HG02870 (cell line): ENCODE measurements around the gene ENDOV.

ENCODE experiments used
- ATAC-seq: cut with Tn5 transposase; IDR thresholded peaks from one replicate; pipeline ENCODE4 v1.9.1; 2021; ENCODE audit warnings: mild to moderate bottlenecking, moderate library complexity; ENCODE audit not compliant: unreplicated experiment

ENDOV gene

DNA sequence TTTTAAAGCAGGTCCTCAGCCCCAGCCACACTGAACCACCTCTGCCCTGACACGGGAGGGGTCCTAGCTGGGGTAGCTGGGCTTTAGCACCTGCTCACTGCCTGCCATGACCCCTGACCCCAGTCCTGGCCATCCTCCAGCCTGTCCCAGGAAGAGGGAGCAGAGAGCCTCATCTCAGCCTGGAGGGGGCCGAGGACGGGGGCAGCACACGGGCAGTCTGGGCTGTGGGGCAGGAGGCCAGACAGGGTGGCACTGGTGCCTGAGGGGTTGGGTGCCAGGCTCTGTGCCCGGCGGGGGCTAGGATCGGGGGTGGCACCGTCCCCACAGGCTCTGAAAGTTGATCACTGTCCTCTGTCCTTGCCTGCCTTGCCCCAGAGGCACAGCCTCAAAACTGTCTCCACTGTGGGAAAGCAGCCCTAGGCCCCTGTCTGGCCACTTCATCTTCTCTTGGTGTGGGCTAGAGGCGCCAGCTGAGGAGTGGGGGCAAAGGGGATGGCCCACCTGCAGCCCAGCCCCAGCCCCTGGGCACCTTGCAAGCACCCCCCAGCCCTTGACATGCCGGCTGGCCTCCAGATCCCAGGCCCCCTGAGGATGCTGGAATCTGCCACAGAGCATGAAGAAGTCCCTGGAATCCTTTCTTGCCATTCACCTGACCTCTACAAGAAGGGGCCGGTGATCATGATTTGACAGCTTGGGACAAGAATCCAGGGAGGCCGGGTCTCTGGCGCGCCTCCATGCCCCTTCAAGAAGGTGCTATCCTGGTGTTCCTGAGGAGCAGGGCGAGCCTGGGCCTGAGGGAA is 15.7 kb downstream of the ENDOV start:
- no peak for ATAC-seq

DNA sequence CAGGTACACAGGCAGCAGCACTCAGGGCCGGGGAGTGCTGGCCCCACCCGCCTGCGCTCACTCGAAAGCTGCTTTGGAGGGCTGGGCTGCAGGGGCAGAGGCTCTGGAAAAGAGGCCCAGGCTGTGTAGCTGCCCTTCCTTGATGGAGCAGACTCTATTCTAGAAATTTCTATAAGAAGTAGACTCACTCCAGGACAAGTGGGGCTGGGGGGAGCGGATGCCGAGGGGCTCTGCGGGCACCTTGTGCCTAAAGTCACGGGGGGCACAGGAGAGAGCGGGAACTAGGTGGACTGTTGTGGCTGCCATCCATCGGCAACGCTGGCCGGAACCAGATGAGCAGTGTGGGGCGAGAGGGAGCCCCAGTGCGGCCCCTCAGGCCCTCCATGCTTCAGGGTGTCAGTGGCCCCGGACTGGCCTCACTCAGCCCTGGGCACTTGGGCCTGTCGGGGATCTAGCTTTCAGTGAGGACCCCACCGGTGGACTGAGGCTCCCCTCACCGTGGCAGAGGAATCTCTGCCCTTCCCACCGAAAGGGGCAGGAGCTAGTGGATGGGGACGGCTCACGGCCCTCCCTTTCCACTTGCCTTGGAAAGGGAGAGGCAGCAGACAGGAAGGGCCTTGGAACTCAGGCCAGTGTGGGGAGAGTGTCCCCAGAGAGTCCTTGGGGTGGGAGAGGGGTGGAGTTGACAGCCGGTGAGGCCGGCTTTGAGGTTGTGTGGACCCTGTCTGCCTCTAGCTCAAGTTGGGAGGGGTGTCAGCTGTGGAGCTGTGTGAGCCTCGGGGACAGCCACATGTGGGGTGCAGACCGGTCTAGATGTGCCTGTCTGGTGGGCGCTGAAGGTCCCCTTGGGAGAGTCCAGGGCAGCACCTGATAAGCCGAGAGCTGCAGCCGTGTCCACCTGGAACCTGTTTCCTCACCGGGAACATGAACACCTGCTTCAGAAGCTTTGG is 16.6 kb downstream of the ENDOV start:
- no peak for ATAC-seq

DNA sequence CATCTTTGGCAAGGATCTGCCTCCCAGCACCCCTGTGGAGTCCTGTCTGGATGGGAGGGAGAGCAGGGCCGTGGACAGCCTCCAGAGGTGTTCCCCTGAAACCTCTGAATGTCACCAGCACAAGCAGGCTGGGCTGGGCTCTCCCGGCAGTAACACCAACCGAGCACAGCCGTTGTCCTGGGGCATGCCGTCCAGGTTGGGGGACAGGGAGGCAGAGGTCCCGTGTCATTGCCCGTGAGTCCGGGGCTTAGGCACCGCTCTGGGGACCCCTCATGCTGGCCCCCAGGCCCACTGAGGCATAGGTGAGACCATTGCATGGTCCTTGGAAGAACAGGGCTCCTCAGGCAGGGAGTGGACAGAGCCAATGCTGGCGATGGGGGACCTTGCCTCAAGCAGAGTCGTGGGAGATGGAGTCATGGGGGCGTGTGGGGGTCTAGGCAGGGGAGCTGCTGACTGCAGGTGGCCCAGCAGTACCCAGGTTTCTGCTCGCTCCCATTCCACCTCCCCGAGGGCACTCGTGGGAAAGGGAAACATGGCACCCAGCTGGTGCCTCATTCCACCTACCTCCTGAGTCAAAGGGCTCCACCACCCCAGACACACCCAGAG is 17.5 kb downstream of the ENDOV start:
- no peak for ATAC-seq

DNA sequence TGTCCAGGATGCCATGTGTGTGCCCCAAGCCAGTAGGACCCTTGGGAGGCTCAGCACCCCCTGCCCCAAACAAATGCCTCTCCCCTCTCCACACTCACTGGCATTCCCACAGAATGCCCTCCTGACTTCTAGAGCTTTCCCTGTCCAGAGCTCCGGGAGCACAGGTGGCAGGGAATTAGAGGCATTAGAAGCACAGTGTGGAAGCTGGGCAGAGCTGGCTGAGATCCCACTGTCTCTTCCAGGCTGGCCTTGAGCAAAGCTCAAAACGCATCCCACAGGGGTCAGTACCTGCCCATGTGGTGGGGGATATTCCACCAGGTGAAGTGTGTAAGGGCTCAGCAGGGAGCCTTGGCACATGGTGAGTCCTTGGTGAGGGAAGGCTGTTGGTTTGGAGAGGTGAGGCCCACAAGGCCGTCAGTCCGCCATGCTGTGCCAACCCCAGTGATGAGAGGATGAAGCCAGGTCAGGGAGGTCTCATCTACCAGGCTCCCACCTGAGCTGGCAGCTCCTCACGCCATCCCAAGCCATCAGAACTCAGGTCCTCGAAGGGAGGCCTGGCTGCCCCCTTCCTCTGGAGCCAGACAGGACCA is 18.1 kb downstream of the ENDOV start:
- ATAC-seq, result no peak

DNA sequence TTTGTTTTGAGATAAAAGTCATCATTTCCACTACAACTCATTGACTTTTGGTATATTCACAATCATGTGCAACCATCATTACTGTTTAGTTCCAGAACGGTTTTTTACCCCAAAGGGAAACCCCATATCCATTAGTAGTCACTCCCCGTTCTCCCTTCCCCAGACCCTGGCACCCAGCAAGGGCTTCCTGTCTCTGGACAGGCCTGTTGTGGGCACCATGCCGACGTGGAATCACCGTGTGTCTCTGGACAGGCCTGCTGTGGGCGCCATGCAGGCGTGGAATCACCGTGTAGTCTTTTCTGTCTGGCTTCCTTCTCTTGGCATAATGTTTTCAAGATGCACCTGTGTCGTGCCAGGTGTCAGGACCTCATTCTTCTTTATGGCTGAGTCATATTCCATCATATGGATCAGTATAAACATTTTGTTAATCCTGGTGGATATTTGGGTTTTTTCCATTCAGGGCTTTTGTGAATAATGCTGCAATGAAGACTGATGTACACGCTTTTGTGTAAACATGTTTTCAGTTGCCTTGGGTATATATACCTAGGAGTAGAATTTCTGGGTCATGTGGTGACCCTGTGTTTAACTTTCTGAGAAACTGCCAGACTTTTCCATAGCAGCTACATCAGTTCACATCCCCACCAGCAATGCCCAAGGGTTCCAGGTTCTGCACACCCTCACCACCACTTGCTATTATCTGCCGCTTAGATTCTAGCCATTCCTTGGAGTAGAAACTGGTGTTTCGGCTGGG is 19.1 kb downstream of the ENDOV start:
- ATAC-seq, result no peak

DNA sequence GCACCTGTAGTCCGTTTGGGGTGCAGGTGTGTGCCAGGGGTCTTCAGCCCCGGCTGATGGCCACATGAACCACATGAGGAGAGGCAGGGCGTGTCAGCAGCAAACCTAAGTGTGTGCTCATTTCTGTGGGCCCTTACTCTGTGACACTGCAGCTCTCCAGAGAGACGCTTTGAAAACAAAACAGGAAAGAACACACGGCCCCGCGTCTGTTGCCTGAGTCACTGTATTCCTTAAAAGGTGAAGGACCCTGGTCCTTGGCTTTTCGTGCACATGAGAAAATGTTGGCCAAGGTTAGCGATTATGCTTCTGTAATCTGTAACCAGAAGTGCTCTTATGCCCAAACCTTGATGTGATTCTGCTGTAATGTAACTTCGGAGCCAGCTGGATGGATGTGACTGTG is 22.6 kb downstream of the ENDOV start:
- ATAC-seq, result no peak

DNA sequence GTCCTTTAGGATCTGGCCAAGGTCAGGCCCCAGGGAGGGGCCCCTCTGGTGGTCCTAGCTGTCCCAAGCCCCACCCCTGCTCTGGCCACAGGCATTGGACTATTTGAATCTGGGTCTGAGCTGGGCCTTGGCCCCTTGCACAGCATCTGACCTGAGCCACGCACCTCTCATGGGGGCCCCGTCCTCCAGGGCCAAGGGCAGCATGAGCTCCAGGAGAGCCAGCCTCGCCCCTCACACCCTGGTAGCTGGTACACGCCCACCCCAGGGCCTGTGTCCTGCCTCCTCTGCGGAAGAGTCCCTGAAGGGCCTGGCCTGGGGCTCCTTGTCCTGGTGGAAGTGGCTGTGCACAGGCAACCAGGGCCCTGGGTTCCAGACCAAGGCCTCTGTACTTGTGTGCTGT is 23.8 kb downstream of the ENDOV start:
- no peak for ATAC-seq

DNA sequence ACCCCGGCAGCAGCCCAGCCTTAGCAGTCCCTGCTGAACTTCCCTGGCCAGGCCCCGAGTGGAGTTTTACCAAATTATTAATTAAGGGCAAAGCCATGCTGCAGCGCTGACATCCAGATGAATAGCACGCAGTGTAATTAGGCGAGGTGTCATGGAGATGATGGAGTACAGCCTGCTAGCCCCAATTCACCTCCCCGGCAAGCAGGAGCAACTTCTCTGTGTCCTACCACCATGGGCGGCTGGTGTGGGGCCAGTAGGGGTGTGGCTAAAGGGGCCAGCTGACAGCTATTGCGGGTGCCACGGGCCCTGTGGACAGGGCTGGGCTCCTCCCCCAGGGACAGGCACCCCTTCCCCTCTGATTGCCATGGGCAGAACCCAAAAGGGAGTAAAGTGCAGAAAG is 24.5 kb downstream of the ENDOV start:
- no peak for ATAC-seq

DNA sequence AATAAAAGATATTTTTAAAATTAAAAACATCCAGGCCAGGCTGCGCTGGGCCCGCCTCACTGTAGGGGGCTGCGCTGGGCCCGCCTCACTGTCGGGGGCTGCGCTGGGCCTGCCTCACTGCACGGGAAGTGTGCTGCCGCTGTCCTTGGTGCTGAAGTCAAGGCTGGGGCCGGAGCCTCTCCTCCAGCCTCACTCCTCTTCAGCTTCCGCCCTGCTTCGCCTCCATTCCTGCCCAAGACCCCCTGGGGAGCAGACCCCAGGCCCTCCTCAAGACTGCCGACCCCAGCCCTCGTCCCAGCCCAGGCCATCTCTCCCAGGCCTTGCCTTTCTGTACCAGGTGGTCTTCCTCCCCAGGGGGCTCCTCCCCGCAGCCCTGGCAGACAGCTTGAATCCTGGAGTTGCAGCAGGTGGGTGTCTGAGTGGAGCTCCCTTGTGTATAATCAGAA is 26.2 kb downstream of the ENDOV start:
- ATAC-seq, result no peak

DNA sequence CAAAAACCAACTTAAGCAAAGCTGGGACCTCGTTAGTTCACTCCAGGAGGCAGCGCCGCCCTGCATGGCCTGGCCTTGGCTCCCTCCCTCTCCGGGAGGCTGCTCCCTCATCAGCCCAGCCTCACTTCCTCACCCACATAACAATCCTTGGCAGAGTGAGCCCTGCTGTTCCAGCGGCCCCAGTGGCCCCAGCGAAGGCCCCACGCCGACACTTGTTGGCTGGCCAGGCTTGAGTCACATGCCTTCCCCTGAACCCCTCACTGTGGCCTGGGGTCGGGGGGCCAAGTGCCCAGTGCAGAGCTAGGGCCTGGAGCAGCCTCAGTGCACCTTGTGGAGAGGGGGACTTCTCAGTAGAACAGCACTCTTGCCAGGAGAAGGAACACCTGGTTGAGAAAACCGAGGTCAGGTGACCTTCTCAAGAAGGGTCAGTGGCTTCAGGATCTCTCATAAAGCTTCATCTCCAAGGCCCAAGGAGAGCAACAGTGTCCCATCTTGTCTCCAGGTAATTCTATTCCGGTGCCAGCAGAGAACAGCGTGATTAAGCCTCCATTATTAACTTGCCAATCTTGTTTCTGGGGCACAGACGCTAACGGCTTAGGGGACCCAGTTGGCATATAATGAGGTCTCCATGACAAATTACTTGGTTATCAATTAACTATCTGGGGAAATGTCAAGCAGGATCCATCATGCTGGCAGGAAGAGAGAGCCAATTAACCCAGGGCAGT is 26.8 kb downstream of the ENDOV start:
- no peak for ATAC-seq

DNA sequence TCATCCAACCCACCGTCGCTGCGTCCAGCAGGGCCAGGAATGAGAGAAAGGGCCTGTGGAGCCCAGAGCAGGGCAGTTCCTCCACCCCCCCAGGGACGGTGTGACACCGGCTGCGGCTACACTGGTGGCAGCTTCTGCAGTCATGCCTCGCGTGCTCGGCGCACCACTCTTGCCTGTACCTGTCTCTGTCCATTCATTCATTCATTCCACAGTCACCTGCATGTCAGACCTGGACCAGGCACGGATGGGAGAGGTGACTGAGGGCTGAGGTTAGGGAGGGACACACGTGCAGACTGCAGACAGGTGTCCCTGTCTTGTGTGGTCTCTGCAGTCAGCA is 27.3 kb downstream of the ENDOV start:
- ATAC-seq, result no peak

DNA sequence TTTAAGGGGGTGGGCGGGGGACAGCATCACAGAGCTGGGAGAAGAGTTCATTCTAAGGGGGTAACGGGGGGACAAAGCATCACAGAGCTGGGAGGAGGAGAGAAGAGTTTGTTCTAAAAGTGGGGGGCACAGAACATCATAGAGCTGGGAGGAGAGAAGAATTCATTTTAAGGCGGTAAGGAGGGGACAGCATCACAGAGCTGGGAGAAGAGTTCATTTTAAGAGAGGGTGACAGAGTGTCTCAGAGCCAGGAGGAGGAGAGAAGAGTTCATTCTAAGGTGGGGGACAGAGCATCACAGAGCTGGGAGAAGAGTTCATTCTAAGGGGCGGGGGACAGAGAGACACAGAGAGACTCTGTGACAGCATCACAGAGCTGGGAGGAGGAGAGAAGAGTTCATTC is 27.8 kb downstream of the ENDOV start:
- ATAC-seq, result no peak

DNA sequence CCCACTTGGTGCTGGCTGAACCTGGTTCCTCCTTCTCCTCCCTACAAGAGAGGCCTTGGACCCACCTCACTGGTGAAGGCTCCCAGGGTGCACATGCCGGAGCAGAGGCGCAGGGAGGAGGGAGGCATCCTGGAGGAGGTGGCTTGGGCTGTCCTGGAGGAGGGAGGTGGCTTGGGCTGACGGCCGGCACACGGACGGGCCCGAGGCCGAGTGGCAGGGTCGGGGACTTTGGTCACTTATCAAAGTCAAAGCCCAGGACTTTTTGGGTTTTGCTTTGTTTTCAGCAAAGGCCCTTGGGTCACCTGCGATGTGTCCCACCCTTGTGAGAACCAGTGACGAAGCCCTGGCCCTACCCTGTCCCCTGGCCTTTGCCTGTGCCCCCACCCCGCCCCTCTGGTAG is 28.5 kb downstream of the ENDOV start:
- ATAC-seq, result no peak

DNA sequence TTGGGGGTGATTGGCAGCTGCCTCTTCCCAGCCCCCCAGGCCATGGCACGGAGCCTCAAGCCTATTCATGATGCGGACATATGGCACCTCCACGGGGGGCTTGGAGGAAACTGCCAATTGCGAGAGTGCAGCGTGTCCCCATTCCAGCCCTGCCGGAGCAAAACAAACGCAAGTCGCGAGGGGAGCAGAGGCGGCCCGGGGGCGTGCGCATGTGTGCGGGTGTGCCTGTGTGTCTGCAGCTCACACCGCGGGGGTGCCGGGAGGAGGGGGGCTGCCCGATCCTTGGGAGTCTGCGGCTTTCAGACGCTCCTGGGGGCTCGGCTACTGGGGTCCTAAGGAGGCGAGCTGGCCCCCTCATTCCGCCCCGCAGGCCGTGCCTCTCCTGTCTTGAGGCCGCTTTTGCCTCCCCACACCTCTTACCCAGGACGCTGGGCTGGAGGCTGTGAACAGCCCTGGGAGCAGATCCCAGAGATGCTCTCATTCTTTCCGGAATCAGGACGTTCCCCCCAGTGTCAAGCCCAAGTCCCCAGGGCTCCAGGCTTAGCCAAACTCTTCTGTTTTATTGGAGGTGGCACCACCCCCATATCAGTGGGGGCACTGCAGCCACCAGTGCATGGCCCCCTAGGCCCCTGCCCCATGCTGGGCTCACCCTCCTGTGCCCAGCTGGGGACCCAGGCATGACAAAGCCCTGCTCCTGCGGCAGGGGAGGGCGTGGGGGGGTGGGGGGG is 29.1 kb downstream of the ENDOV start:
- ATAC-seq, result no peak

DNA sequence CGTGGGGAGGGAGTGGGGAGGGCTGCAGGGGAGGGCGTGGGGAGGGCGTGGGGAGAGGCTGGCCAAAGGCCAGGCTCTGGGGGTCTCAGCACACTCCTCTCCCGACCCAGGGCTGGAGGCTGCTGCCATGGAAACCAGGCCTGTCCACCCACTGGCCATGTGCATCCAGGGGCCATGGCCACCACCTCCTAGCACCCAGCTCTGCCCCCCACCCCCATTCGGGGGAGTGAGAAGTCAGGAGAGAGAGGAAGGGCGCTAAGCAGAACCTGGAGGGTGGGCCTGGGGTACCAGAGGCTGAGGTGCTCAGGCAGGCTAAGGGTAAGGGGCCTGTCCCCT is 29.6 kb downstream of the ENDOV start:
- ATAC-seq, result no peak

DNA sequence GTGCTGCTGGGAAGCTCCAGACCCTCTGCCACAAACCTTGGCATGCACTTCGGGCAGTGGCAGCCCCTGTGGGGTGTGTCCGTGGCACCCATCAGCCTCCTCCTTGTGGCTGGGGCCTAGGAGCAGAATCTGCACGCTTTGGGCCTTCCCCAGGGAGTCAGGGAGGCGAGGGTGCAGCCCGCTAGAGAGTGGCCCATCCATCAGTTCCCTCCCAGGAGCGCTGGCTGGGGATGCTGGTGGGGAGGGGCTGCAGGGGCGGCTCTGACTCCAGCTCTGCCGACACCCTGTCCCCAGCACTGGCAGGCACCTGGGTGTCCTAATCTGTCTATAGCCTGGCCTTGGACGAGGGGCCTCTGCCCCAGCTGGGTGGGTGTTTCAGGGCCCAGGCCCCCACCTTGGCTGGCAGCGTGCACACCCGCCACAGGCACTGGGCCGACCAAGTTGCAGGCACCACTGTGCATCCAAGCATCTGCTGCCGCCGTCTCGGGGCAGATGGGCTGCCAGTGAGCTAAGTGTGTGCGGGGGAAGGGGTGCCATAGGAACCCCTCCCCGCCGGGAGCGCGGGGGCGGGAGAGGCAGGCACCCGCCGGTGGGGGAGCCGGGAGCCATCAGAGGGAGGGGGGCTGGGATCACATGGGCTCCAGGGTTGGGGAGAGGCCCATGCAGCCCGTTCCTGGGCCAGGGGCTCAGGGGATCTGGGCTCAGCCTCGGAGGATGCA is 30.2 kb downstream of the ENDOV start:
- ATAC-seq, result no peak

DNA sequence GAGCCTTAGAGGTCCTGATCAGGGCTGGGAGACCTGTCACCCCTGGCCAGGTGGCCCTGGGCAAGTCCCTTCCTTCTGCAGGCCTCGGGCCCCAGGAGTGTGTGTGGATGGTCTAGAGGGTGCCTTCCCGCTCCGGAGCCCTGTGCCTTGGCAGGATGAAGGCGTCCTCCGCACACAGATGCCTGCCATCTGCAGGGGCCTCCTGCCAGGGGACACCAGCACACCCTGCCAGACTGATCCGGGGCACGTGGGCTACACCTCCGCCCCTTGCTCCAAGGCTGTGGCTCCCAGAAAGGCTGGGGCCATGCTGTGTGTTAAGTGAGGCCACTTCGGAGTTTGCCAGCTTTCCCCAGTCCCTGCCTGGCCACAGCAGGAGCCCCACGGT is 30.8 kb downstream of the ENDOV start:
- no peak for ATAC-seq

DNA sequence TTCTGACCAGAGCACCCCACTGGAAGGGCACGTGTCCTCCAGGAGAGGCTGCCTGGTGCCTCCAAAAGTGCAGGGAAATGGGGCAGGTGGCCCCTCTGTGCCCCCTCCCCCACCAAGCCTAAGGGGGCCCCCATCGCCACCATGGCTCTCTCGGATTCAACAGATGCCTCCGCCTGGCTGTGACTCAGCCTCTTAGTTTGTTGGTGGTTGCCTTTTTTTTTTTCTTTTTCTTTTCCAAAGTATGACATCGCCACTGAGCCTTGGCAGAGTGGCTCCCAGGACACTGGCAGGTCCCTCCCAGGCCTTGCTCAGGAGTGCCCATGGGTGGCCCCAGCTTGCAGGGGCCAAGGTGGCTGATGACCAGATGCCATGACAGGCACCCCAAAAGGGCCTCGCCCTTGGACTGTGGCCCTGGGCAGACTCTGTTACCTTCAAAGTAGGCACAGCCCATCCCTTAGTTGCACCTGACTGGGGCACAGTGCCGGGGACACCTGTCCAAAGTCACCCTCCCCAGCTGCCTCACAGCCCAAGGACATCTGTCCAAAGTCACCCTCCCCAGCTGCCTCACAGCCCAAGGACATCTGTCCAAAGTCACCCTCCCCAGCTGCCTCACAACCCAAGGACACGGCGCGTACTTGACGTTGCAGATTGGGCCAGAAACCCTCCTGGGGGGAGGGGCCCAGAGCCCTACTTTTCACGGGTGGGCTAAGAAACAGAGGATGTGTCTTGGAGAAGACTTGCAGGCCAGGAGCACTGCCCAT is 31.9 kb downstream of the ENDOV start:
- no peak for ATAC-seq
